HFFc6 (cell line): ENCODE measurements around the gene PTPRN2. TPM values are rescaled to one million over a fixed set of nuclear protein-coding genes. Genes with fewer than 3 reads are reported as not detected.

Experiments
- DNase-seq: peaks from one replicate; pipeline ENCODE4 v3.0.0-alpha.2; 2018
- H3K27ac Mint-ChIP-seq: 2 replicates; pipeline ENCODE4 v1.8.0; 2020; ENCODE audit warnings: mild to moderate bottlenecking, mixed read lengths
- H3K27me3 Mint-ChIP-seq: 2 replicates; pipeline ENCODE4 v1.8.0; 2021; ENCODE audit warnings: mild to moderate bottlenecking, moderate library complexity, mixed read lengths; ENCODE audit not compliant: insufficient read depth
- H3K36me3 Mint-ChIP-seq: 2 replicates; pipeline ENCODE4 v1.8.0; 2021; ENCODE audit warnings: low read depth, mixed read lengths
- H3K4me1 Mint-ChIP-seq: 2 replicates; pipeline ENCODE4 v1.8.0; 2020; ENCODE audit warnings: low read depth, mixed read lengths
- H3K4me3 Mint-ChIP-seq: 2 replicates; pipeline ENCODE4 v1.8.0; 2020; ENCODE audit warnings: mild to moderate bottlenecking, moderate library complexity, mixed read lengths
- H3K9me3 Mint-ChIP-seq: 2 replicates; pipeline ENCODE4 v1.8.0; 2020; ENCODE audit warnings: mild to moderate bottlenecking, mixed read lengths
- total RNA-seq, 6 experiments: library from RNA; stranded (reverse); fragmentation: NEBNext Ultra II Directional; extraction: Animal tissue kit (Norgen Biotek cat#: 25700); gene quantifications; 2 replicates in 1 of 6; 3 replicates in 5 of 6; pipeline ENCODE4 v1.2.3, GENCODE V29; 2021
- TF ChIP-seq, protein P1 (sequence below): fragments of 200-600 bp; sonication (generic); IDR thresholded peaks from 2 replicates; pipeline ENCODE4 v1.5.0; 2021; ENCODE audit warnings: antibody characterized with exemption, mild to moderate bottlenecking

Gene PTPRN2
- total RNA-seq, 6 experiments from 2014 or later: 0.05 to 0.27 (median 0.23) TPM

DNA sequence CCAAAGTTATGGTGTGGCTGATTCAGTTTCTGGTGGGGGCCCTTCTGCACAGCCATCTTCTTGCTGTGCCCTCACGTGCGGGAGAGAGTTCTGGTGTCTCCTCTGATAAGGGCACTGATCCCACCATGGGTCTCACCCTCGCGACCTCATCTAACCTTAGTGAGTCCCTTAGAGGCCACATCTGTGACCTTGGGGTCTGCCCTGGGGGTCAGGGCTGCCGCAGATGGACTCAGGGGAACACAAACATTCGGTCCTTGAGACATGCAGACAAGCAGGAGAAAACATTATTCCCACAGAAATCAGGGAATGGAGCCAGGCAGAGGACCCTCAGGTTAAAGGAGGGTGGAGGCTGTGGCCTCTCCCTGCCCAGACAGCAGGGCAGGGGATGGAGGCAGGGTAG lies 1072.9 kb downstream of the PTPRN2 start:
- TF ChIP-seq, protein P1, sequence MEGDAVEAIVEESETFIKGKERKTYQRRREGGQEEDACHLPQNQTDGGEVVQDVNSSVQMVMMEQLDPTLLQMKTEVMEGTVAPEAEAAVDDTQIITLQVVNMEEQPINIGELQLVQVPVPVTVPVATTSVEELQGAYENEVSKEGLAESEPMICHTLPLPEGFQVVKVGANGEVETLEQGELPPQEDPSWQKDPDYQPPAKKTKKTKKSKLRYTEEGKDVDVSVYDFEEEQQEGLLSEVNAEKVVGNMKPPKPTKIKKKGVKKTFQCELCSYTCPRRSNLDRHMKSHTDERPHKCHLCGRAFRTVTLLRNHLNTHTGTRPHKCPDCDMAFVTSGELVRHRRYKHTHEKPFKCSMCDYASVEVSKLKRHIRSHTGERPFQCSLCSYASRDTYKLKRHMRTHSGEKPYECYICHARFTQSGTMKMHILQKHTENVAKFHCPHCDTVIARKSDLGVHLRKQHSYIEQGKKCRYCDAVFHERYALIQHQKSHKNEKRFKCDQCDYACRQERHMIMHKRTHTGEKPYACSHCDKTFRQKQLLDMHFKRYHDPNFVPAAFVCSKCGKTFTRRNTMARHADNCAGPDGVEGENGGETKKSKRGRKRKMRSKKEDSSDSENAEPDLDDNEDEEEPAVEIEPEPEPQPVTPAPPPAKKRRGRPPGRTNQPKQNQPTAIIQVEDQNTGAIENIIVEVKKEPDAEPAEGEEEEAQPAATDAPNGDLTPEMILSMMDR: no peak
- Mint-ChIP-seq H3K4me1 (no peaks in the 10 kb centered on the region), H3K27ac (no peak overlapping the region), H3K4me3 (no peak overlapping the region), H3K36me3 (no peaks in the 10 kb centered on the region), H3K9me3 (peaks cover 10% of the 10 kb centered on the region; the same call in 1 of the 2 replicates), H3K27me3 (peaks cover 20% of the 10 kb centered on the region)
- DNase-seq: no peak

GRCh38 chr7:157514306-157514705 lies 1073.3 kb downstream of the PTPRN2 start:
- no peaks in the 10 kb centered on the region for H3K36me3 Mint-ChIP-seq
- peaks cover 10% of the 10 kb centered on the region; the same call in 1 of the 2 replicates for H3K9me3 Mint-ChIP-seq
- no peak for DNase-seq
- H3K27ac Mint-ChIP-seq: no peak overlapping the region
- H3K4me1 Mint-ChIP-seq: no peaks in the 10 kb centered on the region
- H3K4me3 Mint-ChIP-seq: no peak overlapping the region
- TF ChIP-seq, protein P1: no peak
- H3K27me3 Mint-ChIP-seq: peaks cover 20% of the 10 kb centered on the region

GRCh38 chr7:157513682-157514081 lies 1073.9 kb downstream of the PTPRN2 start:
- Mint-ChIP-seq H3K36me3 (no peaks in the 10 kb centered on the region), H3K4me3 (no peak overlapping the region), H3K4me1 (no peaks in the 10 kb centered on the region), H3K27me3 (peaks cover 20% of the 10 kb centered on the region), H3K27ac (no peak overlapping the region), H3K9me3 (peaks cover 10% of the 10 kb centered on the region; the same call in 1 of the 2 replicates)
- DNase-seq: no peak
- TF ChIP-seq, protein P1: no peak

DNA sequence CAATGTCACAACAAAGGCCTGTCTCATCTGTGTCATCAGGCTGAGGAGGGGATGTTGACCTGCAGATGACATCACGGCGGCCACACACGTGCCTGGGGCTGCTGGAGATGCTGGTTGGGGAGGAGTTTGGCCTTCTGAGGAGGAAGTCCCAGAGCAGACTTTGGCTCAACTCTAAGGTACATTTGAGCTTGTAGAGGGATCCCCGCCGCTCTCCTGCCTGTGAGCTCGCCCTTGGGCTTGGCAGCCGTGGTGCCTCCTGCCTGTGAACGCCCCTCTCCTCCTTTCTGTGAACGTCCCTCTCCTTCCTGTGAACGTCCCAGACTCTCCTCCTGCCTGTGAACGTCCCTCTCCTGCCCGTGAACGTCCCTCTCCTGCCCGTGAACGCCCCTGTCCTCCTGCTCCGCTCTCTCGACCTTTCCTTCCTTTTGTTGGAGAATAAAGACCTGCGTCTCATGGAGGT lies 1074.4 kb downstream of the PTPRN2 start:
- TF ChIP-seq, protein P1: no peak
- Mint-ChIP-seq H3K27me3 (peaks cover 18% of the 10 kb centered on the region; the same call in 1 of the 2 replicates), H3K4me1 (no peaks in the 10 kb centered on the region), H3K9me3 (peaks cover 6% of the 10 kb centered on the region; the same call in 1 of the 2 replicates), H3K4me3 (no peak overlapping the region), H3K27ac (no peak overlapping the region), H3K36me3 (no peaks in the 10 kb centered on the region)
- no peak for DNase-seq

GRCh38 chr7:157509226-157509625 lies 1078.4 kb downstream of the PTPRN2 start:
- Mint-ChIP-seq H3K27me3 (peaks cover 3% of the 10 kb centered on the region), H3K27ac (no peak overlapping the region), H3K4me3 (no peak overlapping the region), H3K4me1 (no peaks in the 10 kb centered on the region; the same call in 1 of the 2 replicates), H3K36me3 (no peaks in the 10 kb centered on the region), H3K9me3 (peaks cover 6% of the 10 kb centered on the region; the same call in 1 of the 2 replicates)
- TF ChIP-seq, protein P1: no peak
- no peak for DNase-seq

GRCh38 chr7:157508477-157508881 lies 1079.1 kb downstream of the PTPRN2 start:
- H3K4me3 Mint-ChIP-seq: no peak overlapping the region
- H3K36me3 Mint-ChIP-seq: no peaks in the 10 kb centered on the region
- DNase-seq: no peak
- peaks cover 3% of the 10 kb centered on the region for H3K27me3 Mint-ChIP-seq
- TF ChIP-seq, protein P1: no peak
- H3K4me1 Mint-ChIP-seq: peaks cover 3% of the 10 kb centered on the region; the same call in 1 of the 2 replicates
- peaks cover 6% of the 10 kb centered on the region; the same call in 1 of the 2 replicates for H3K9me3 Mint-ChIP-seq
- no peak overlapping the region for H3K27ac Mint-ChIP-seq
